ENCODE data around the gene GRHL1. TPM values are rescaled to one million over a fixed set of nuclear protein-coding genes. Genes with fewer than 3 reads are reported as not detected.

Gene GRHL1
- total and polyA plus RNA-seq, 9 of the 15 experiments (the other 6 are each of a cell fraction or from before 2014, with no cell fraction given): 1.7 to 6.1 (median 4.7) TPM

DNA sequence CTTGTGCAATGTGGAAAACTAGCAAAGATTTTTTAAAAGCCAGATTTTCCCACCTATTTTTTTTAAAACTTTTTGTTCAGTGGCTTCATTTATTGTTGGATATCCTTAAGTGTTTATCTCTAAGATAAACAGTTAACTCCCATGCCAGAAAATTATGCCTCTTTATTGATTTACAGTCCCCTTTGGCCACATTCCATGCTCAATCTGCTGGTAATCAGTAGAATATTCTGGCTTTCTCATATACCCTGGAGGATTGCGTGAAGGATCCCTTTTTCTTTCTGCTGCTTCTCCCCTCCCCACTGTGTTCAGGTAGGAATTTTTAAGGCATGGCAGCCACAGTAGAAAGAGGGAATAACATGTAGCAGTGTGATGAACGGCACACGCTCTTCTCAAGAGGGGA is 2.6 kb downstream of the GRHL1 start (continued):
- TF ChIP-seq, protein P1, sequence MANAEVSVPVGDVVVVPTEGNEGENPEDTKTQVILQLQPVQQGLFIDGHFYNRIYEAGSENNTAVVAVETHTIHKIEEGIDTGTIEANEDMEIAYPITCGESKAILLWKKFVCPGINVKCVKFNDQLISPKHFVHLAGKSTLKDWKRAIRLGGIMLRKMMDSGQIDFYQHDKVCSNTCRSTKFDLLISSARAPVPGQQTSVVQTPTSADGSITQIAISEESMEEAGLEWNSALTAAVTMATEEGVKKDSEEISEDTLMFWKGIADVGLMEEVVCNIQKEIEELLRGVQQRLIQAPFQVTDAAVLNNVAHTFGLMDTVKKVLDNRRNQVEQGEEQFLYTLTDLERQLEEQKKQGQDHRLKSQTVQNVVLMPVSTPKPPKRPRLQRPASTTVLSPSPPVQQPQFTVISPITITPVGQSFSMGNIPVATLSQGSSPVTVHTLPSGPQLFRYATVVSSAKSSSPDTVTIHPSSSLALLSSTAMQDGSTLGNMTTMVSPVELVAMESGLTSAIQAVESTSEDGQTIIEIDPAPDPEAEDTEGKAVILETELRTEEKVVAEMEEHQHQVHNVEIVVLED (CRISPR knock-in tag; IDR thresholded peaks at IDR 0.05): no peak

DNA sequence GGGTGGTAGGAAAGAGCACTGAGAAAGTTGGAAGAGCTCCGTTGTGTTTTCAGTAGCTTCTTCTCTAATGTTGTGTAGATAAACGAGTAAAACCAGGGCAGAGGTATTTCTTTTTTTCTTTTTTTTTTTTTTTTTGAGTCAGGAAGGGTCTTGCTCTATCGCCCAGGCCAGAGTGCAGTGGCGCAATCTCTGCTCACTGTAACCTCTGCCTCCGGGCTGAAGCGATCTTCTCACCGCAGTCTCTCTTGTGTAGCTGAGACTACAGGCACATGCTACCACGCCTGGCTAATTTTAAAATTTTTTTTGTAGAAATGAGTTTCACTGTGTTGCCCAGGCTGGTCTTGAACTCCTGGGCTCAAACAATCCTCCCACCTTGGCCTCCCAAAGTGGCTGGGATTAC is 6.6 kb downstream of the GRHL1 start:
- Histone ChIP-seq H3K4me2 (ENCODE audit: insufficient read depth, low read length) (no peak overlapping the region), H3K4me3 (no peak overlapping the region), H2AFZ (ENCODE audit: low read depth, low read length) (no peak overlapping the region), H3K79me2 (ENCODE audit: control insufficient read depth, insufficient read depth, low read length) (no peaks in the 10 kb centered on the region), H3K4me1 (replicated peaks in 1 of 2; ENCODE audit: control insufficient read depth in 2 of 2, insufficient read depth in 2 of 2, low read length in 2 of 2) (peaks cover 0 to 4% of the 10 kb centered on the region in 2 experiments; a peak in 2 of 5 replicates), H3K9me1 (ENCODE audit: control insufficient read depth, insufficient read depth, low read length) (no peaks in the 10 kb centered on the region), H3K9ac (ENCODE audit: insufficient read depth in 1 of 2, low read depth in 2 of 2, low read length in 2 of 2) (no peak overlapping the region), H4K20me1 (replicated peaks; ENCODE audit: control insufficient read depth, insufficient read depth, low read length) (no peaks in the 10 kb centered on the region), H3K27me3 (ENCODE audit: control insufficient read depth in 2 of 2, insufficient read depth in 2 of 2, low read length in 2 of 2) (no peaks in the 10 kb centered on the region), H3K27ac (ENCODE audit: extremely low read depth, low read depth, low read length) (no peak overlapping the region), H3K36me3 (ENCODE audit: control insufficient read depth, insufficient read depth, low read length) (peaks cover 18% of the 10 kb centered on the region; the same call in 1 of the 3 replicates), H3K9me3 (replicated peaks; ENCODE audit: control insufficient read depth, insufficient read depth, low read depth, low read length) (no peaks in the 10 kb centered on the region)
- intact Hi-C loops (cut with micrococcal nuclease) (no loop called here), in situ Hi-C loops (cut with MboI) (no loop called here)
- ATAC-seq: no peak
- 77% methylated on average over 4 of the region's 8 CpGs for WGBS (ENCODE audit: insufficient coverage, low coverage, missing lambda C conversion rate)
- no peak for DNase-seq (ENCODE audit: extremely low read depth in 1 of 4, low spot score in 3 of 4)
- POLR2A ChIA-PET: no interaction called here
- CTCF ChIA-PET (ENCODE audit: low intra/inter-chr PET ratio): no interaction called here
- no peak for FAIRE-seq
- BruUV-seq (replicated peaks): no TSS peak
- TF ChIP-seq ZNF398 (CRISPR knock-in tag; IDR thresholded peaks at IDR 0.05): no peak
- no peak for TF ChIP-seq CSDE1 (IDR thresholded peaks at IDR 0.05)
- TF ChIP-seq ZKSCAN1 (IDR thresholded peaks at IDR 0.05; ENCODE audit: low read depth, low read length): no peak
- no peak for TF ChIP-seq JUND (IDR thresholded peaks at IDR 0.05; ENCODE audit: borderline replicate concordance, low read depth, low read length)
- TF ChIP-seq JUND (tag; IDR thresholded peaks at IDR 0.05; ENCODE audit: borderline replicate concordance, low read depth, low read length): no peak
- no peak for TF ChIP-seq TEAD1 (CRISPR knock-in tag; IDR thresholded peaks at IDR 0.05)
- TF ChIP-seq FUS (optimal IDR thresholded peaks at IDR 0.05; ENCODE audit: low read depth, low read length): no peak
- no peak for TF ChIP-seq SFPQ (IDR thresholded peaks at IDR 0.05; ENCODE audit: low read depth, low read length)
- TF ChIP-seq NBN (IDR thresholded peaks at IDR 0.05; ENCODE audit: low read depth): no peak
- no peak for TF ChIP-seq ZNF655 (CRISPR knock-in tag; IDR thresholded peaks at IDR 0.05)
- no peak for TF ChIP-seq RFX7 (CRISPR knock-in tag; IDR thresholded peaks at IDR 0.05)
- TF ChIP-seq RAD51 (IDR thresholded peaks at IDR 0.05; ENCODE audit: borderline replicate concordance, low read depth): no peak
- TF ChIP-seq POLR2A (conservative IDR thresholded peaks at IDR 0.05): no peak
- TF ChIP-seq, protein P2, sequence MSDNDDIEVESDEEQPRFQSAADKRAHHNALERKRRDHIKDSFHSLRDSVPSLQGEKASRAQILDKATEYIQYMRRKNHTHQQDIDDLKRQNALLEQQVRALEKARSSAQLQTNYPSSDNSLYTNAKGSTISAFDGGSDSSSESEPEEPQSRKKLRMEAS (CRISPR knock-in tag; IDR thresholded peaks at IDR 0.05): no peak

Data from K562 (cell line).